C4-2B (cell line): ENCODE data around the gene FAM227B.
A peak's percentile ranks its signal among the peaks of the same experiment; 100 is the strongest.
"Not testable (repeated sequence)": the region's sequence is repeated elsewhere in the genome, so short reads cannot be mapped to it uniquely, and the experiment has no call there.

ENCODE experiments used
- H3K27ac ChIP-seq: fragments of 450-650 bp; 2 replicates; pipeline ENCODE4 v1.5.1; 2017
- ZFX ChIP-seq: fragments of 450-650 bp; IDR thresholded peaks from 2 replicates; pipeline ENCODE4 v1.6.1; 2017
- TF ChIP-seq, protein P1 (sequence below): fragments of 450-650 bp; conservative IDR thresholded peaks from 2 replicates; pipeline ENCODE4 v1.5.1; 2017; ENCODE audit warnings: mild to moderate bottlenecking

The FAM227B gene

DNA sequence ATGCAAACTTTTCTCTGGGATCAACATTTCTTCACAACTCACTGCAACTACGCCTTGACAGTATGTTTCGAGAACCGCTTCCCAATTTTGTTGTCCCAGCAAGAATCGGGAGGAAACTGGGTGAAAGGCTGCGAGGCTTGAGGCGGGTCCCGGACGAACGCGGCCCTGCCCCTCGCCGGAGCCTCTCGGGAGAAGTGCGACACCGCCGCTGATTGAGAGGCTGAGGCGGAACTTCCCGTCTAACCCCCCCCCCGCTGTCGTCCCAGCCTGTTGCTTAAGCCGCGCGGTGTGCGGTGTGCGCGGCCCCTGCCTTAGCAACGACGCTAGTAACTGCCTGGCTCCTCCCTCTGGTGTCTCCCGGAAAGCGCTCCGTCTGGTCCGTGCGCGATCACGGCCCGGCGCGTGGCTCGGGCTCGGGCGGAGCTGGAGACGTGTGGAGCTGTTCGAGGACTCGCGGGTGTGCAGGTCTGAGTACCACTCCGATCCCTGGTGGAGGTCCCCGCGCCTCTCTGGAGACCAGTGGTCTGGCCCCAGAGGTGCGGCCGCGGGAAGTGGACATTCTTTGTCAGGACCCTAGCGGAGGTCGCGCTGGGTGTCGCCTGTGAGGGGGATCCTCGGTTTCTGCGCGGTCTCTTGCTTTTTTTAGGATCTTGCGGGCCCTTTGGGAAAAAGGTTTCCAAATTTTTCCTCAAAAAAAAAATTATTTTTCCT lies at the start of gene FAM227B, which contains the start of gene DTWD1:
Gene FAM227B (minus strand): TSS at position 161 of the 711 bp plus-strand sequence. CDS start 5,647 bp downstream, outside the sequence.
Gene DTWD1 (plus strand): TSS at position 391 of the 711 bp plus-strand sequence. CDS start 4,120 bp downstream, outside the sequence.
- TF ChIP-seq, protein P1, sequence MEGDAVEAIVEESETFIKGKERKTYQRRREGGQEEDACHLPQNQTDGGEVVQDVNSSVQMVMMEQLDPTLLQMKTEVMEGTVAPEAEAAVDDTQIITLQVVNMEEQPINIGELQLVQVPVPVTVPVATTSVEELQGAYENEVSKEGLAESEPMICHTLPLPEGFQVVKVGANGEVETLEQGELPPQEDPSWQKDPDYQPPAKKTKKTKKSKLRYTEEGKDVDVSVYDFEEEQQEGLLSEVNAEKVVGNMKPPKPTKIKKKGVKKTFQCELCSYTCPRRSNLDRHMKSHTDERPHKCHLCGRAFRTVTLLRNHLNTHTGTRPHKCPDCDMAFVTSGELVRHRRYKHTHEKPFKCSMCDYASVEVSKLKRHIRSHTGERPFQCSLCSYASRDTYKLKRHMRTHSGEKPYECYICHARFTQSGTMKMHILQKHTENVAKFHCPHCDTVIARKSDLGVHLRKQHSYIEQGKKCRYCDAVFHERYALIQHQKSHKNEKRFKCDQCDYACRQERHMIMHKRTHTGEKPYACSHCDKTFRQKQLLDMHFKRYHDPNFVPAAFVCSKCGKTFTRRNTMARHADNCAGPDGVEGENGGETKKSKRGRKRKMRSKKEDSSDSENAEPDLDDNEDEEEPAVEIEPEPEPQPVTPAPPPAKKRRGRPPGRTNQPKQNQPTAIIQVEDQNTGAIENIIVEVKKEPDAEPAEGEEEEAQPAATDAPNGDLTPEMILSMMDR: no peak
- TF ChIP-seq ZFX: peak; percentile 61; the same call in 1 of the 2 replicates
- peak within 1 kb of the TSS; percentile 85 for H3K27ac ChIP-seq

DNA sequence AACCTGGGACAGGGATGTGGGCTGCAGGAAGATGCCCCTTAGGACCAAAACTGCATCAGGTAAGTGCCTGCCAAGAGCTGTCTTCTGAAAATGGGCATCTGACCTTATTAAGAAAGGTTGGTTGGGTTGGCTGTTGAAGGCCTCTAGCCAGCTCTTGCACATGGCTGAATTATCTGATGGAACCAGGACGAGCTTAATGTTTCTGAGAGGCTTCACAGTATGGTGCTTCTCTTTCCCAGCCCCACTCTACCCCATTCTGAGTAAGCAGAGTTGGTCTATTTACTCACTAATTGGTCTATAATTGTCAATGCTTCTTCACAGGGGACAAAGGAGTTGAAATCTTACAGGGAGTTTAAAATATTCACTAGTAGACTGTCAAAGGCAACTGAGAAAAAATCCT lies 48.7 kb upstream of the FAM227B start:
- H3K27ac ChIP-seq: no peak overlapping the region
- TF ChIP-seq, protein P1: no peak
- no peak for TF ChIP-seq ZFX

DNA sequence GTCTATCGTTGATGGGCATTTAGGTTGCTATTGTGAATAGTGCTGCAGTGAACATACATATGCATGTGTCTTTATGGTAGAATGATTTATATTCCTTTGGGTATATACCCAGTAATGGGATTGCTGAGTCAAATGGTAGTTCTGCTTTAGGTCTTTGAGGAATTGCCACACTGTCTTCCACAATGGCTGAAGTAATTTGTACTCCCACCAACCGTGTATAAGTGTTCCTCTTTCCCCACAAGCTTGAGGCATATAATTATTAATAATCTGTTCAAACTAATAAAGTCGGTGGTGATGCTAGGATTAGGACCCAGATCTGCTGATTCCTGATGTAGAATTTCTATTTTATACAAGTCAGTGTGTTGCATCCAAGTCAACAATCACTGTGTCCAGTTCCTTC lies 45.9 kb upstream of the FAM227B start:
- H3K27ac ChIP-seq: not testable (repeated sequence)

- TF ChIP-seq, protein P1: no peak
- TF ChIP-seq ZFX: no peak
- no peak overlapping the region for H3K27ac ChIP-seq
Measured at GRCh38 chr15:49664716-49665115, 44.1 kb upstream of the FAM227B start.

DNA sequence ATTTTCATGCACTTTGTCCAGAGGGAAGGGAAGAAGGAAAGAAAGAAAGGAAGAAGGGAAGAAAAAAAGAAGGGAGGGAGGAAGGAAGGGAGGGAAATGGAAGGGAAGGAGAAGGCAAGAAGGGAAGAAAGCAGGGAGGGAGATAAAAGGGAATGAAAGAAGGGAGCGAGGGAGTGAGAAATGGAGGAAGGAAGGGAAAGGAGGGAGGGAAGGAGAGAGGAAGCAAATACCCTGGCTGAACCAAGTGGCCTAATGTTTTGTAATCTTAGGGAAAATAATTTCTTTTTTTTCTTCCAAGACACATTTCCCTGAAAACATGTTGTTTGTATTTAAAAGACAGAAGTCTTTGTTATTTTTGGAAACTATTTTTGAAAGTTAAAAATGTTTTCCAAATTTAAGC lies 36.1 kb upstream of the FAM227B start:
- no peak for TF ChIP-seq ZFX
- TF ChIP-seq, protein P1: no peak

DNA sequence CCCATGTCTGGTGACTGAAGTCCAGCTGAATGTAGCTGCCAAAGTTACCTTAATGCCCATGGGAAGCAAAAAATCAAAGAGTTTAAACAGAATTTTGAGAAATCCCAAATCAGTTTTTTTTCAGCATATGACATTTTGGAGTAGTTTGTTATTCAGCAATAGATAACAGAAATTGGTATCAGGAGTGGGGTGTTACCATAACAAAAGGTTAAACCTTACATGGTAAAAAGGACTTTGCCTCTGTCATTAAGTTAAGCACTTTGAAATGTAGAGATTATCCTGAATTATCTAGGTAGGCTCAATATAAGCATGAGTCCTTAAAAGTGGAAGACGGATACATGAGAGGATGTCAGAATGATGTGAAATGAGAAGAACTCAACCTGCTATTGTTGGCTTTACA lies 32.3 kb upstream of the FAM227B start:
- TF ChIP-seq, protein P1: no peak
- TF ChIP-seq ZFX: no peak
- H3K27ac ChIP-seq: no peak overlapping the region

More for the DNA sequence above, 36.1 kb upstream of the FAM227B start:
- no peak overlapping the region for H3K27ac ChIP-seq

GRCh38 chr15:49650676-49651075 lies 30.1 kb upstream of the FAM227B start:
- H3K27ac ChIP-seq: no peak overlapping the region
- TF ChIP-seq, protein P1: no peak
- TF ChIP-seq ZFX: no peak

DNA sequence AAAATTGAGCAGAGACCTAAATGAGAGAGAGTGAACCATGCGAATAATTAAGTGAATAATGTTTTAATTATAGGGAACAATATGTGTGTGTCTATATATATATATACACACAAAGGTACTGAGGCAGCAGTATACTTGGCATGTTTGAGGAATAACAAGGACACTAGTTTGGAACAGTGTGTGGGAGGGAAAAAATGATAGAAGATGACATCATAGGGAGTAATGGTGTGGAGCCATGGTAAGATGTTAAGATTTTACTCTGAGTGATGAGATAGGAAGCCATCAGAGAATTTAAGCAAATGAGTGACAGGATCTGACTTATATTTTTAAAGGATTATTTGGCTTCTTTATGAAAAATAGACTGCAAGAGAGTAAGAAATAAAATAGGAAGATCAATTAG lies 29.4 kb upstream of the FAM227B start:
- TF ChIP-seq ZFX: no peak
- TF ChIP-seq, protein P1: no peak
- no peak overlapping the region for H3K27ac ChIP-seq
